ENCODE results near the gene YWHAG. TPM values are rescaled to one million over a fixed set of nuclear protein-coding genes. Genes with fewer than 3 reads are reported as not detected.

YWHAG gene
- total and polyA plus RNA-seq, 9 of the 15 experiments (the other 6 are each of a cell fraction or from before 2014, with no cell fraction given) = 30.4 to 246 (median 94.5) TPM

DNA sequence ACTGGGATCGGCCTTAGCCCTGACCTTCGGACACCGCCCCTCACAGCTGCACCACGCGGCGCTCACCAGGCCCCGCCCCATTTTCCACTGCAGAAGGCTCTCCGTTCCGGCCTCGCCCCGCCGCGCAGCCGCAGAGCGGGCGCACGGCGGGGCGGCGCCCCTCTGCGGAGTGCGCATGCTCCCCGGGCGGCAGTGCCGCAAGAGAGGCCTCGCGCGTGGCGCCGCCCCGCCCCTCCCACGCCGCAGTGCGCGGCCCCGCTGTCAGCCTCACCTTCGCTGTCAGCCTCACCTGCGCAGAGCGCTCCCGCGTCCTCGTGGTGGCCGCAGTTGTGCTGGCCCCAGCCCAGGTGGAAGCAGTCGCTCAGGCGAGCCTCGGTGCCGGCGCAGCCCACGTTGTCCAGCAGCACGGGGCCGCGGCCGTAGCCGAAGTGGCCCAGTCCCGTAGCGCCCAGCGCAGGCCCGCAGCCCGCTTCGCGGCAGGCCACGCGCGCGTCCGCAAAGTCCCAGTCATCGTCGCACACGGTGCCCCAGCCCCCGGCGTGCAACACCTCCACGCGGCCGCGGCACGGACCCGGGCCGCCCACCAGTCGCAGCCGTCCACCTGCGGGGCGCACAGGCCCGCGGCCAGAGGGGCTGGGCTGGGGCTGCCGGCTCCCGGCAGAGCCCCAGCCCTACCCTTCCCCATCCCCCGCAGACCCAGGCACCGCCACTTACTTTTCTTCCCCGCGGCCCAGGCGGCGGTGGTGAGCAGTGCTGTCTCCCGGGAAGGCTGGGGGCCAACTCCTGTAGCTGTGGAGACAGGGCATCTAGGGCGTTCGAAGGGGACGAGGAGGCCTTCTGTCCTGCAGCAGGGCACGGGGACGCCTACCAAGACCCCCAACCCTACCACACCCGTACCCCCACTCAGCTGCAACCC is 34.6 kb upstream of the YWHAG start (continued):
- TF ChIP-seq, protein P1, sequence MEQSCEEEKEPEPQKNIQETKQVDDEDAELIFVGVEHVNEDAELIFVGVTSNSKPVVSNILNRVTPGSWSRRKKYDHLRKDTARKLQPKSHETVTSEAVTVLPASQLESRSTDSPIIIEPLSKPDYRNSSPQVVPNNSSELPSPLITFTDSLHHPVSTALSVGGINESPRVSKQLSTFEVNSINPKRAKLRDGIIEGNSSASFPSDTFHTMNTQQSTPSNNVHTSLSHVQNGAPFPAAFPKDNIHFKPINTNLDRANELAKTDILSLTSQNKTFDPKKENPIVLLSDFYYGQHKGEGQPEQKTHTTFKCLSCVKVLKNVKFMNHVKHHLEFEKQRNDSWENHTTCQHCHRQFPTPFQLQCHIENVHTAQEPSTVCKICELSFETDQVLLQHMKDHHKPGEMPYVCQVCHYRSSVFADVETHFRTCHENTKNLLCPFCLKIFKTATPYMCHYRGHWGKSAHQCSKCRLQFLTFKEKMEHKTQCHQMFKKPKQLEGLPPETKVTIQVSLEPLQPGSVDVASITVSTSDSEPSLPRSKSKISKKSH (CRISPR knock-in tag; IDR thresholded peaks at IDR 0.05) = no peak
- no peak for TF ChIP-seq ZNF239 (CRISPR knock-in tag; IDR thresholded peaks at IDR 0.05)
- no peak for TF ChIP-seq PTTG1 (tag; IDR thresholded peaks at IDR 0.05; ENCODE audit: low read depth)
- TF ChIP-seq HOXB6 (CRISPR knock-in tag; IDR thresholded peaks at IDR 0.05; ENCODE audit: borderline replicate concordance) = no peak
- no peak for TF ChIP-seq HNRNPH1 (optimal IDR thresholded peaks at IDR 0.05; ENCODE audit: low read depth, low read length)
- TF ChIP-seq, protein P2, sequence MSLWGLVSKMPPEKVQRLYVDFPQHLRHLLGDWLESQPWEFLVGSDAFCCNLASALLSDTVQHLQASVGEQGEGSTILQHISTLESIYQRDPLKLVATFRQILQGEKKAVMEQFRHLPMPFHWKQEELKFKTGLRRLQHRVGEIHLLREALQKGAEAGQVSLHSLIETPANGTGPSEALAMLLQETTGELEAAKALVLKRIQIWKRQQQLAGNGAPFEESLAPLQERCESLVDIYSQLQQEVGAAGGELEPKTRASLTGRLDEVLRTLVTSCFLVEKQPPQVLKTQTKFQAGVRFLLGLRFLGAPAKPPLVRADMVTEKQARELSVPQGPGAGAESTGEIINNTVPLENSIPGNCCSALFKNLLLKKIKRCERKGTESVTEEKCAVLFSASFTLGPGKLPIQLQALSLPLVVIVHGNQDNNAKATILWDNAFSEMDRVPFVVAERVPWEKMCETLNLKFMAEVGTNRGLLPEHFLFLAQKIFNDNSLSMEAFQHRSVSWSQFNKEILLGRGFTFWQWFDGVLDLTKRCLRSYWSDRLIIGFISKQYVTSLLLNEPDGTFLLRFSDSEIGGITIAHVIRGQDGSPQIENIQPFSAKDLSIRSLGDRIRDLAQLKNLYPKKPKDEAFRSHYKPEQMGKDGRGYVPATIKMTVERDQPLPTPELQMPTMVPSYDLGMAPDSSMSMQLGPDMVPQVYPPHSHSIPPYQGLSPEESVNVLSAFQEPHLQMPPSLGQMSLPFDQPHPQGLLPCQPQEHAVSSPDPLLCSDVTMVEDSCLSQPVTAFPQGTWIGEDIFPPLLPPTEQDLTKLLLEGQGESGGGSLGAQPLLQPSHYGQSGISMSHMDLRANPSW (CRISPR knock-in tag; IDR thresholded peaks at IDR 0.05) = peak; percentile 62; the same call in 1 of the 2 replicates
- no peak for TF ChIP-seq FOXJ3 (CRISPR knock-in tag; IDR thresholded peaks at IDR 0.05)
- TF ChIP-seq, protein P3, sequence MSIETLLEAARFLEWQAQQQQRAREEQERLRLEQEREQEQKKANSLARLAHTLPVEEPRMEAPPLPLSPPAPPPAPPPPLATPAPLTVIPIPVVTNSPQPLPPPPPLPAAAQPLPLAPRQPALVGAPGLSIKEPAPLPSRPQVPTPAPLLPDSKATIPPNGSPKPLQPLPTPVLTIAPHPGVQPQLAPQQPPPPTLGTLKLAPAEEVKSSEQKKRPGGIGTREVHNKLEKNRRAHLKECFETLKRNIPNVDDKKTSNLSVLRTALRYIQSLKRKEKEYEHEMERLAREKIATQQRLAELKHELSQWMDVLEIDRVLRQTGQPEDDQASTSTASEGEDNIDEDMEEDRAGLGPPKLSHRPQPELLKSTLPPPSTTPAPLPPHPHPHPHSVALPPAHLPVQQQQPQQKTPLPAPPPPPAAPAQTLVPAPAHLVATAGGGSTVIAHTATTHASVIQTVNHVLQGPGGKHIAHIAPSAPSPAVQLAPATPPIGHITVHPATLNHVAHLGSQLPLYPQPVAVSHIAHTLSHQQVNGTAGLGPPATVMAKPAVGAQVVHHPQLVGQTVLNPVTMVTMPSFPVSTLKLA (conservative IDR thresholded peaks at IDR 0.05) = peak; percentile 81 to 94
- peak; percentile 38; the same call in 1 of the 2 replicates for TF ChIP-seq RUNX1 (IDR thresholded peaks at IDR 0.05; ENCODE audit: low read depth)
- TF ChIP-seq EP400 (IDR thresholded peaks at IDR 0.05) = peak; percentile 88
- no peak for TF ChIP-seq SMC3 (conservative IDR thresholded peaks at IDR 0.05; ENCODE audit: insufficient read depth, low read depth, low read length)
- TF ChIP-seq, protein P4, sequence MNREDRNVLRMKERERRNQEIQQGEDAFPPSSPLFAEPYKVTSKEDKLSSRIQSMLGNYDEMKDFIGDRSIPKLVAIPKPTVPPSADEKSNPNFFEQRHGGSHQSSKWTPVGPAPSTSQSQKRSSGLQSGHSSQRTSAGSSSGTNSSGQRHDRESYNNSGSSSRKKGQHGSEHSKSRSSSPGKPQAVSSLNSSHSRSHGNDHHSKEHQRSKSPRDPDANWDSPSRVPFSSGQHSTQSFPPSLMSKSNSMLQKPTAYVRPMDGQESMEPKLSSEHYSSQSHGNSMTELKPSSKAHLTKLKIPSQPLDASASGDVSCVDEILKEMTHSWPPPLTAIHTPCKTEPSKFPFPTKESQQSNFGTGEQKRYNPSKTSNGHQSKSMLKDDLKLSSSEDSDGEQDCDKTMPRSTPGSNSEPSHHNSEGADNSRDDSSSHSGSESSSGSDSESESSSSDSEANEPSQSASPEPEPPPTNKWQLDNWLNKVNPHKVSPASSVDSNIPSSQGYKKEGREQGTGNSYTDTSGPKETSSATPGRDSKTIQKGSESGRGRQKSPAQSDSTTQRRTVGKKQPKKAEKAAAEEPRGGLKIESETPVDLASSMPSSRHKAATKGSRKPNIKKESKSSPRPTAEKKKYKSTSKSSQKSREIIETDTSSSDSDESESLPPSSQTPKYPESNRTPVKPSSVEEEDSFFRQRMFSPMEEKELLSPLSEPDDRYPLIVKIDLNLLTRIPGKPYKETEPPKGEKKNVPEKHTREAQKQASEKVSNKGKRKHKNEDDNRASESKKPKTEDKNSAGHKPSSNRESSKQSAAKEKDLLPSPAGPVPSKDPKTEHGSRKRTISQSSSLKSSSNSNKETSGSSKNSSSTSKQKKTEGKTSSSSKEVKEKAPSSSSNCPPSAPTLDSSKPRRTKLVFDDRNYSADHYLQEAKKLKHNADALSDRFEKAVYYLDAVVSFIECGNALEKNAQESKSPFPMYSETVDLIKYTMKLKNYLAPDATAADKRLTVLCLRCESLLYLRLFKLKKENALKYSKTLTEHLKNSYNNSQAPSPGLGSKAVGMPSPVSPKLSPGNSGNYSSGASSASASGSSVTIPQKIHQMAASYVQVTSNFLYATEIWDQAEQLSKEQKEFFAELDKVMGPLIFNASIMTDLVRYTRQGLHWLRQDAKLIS (CRISPR knock-in tag; IDR thresholded peaks at IDR 0.05) = 0 out of 2 replicates have a peak, but pooled peaks have one; percentile 72
- no peak for TF ChIP-seq SRSF9 (IDR thresholded peaks at IDR 0.05; ENCODE audit: borderline replicate concordance, low read depth, low read length)
- TF ChIP-seq, protein P5, sequence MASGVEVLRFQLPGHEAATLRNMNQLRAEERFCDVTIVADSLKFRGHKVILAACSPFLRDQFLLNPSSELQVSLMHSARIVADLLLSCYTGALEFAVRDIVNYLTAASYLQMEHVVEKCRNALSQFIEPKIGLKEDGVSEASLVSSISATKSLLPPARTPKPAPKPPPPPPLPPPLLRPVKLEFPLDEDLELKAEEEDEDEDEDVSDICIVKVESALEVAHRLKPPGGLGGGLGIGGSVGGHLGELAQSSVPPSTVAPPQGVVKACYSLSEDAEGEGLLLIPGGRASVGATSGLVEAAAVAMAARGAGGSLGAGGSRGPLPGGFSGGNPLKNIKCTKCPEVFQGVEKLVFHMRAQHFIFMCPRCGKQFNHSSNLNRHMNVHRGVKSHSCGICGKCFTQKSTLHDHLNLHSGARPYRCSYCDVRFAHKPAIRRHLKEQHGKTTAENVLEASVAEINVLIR (CRISPR knock-in tag; IDR thresholded peaks at IDR 0.05) = no peak
- no peak for TF ChIP-seq MEF2A (IDR thresholded peaks at IDR 0.05; ENCODE audit: control insufficient read depth, low read depth, low read length)
